Neural crest cell (in vitro differentiated cells): Measurements from ENCODE around the gene EIF4E3. TPM values are rescaled to one million over a fixed set of nuclear protein-coding genes. Genes with fewer than 3 reads are reported as not detected.

ENCODE experiments used
- DNase-seq: peaks from one replicate; pipeline ENCODE4 v3.0.0; 2021; ENCODE audit warnings: low read depth, mixed read lengths, low spot score
- H3K27ac Mint-ChIP-seq: one replicate; pipeline ENCODE4 v1.8.0; 2021; ENCODE audit warnings: mild to moderate bottlenecking, mixed read lengths; ENCODE audit not compliant: unreplicated experiment
- H3K27me3 Mint-ChIP-seq: 2 replicates; pipeline ENCODE4 v1.8.0; 2021; ENCODE audit warnings: low read depth, mild to moderate bottlenecking, mixed read lengths
- H3K36me3 Mint-ChIP-seq: 2 replicates; pipeline ENCODE4 v1.8.0; 2021; ENCODE audit warnings: low read depth, mild to moderate bottlenecking, mixed read lengths
- H3K4me1 Mint-ChIP-seq: 2 replicates; pipeline ENCODE4 v1.8.0; 2021; ENCODE audit warnings: mixed read lengths
- H3K4me3 Mint-ChIP-seq: one replicate; pipeline ENCODE4 v1.8.0; 2021; ENCODE audit warnings: mild to moderate bottlenecking, mixed read lengths
- H3K9me3 Mint-ChIP-seq: 2 replicates; pipeline ENCODE4 v1.8.0; 2021; ENCODE audit warnings: mixed read lengths
- CTCF ChIP-seq: fragments of 200-600 bp; sonication (generic); conservative IDR thresholded peaks from 2 replicates; pipeline ENCODE4 v1.5.0; 2021; ENCODE audit warnings: antibody characterized with exemption, mild to moderate bottlenecking
- total RNA-seq: library from RNA; stranded (reverse); gene quantifications from 2 replicates; pipeline ENCODE4 v1.2.1, GENCODE V29; 2021

EIF4E3 gene
- total RNA-seq, 1 donor from 2014 or later = 8.9 TPM

- DNase-seq = no peak
- Mint-ChIP-seq H3K27me3 (peaks cover 68% of the 10 kb centered on the region), H3K9me3 (no peaks in the 10 kb centered on the region), H3K4me3 (peak overlapping the region; percentile 10), H3K36me3 (peaks cover 4% of the 10 kb centered on the region), H3K27ac (no peak overlapping the region), H3K4me1 (peaks cover 9% of the 10 kb centered on the region)
- no peak for TF ChIP-seq CTCF
Observed at GRCh38 chr3:71759401-71759800, 34.2 kb upstream of the EIF4E3 start.

GRCh38 chr3:71758091-71758490 is 32.9 kb upstream of the EIF4E3 start:
- H3K27ac Mint-ChIP-seq = no peak overlapping the region
- TF ChIP-seq CTCF = no peak
- no peak for DNase-seq
- no peaks in the 10 kb centered on the region for H3K9me3 Mint-ChIP-seq
- peaks cover 9% of the 10 kb centered on the region for H3K4me1 Mint-ChIP-seq
- no peak overlapping the region for H3K4me3 Mint-ChIP-seq
- peaks cover 65% of the 10 kb centered on the region for H3K27me3 Mint-ChIP-seq
- peaks cover 4% of the 10 kb centered on the region for H3K36me3 Mint-ChIP-seq

- Mint-ChIP-seq H3K27me3 (peaks cover 72% of the 10 kb centered on the region), H3K4me3 (peak overlapping the region; percentile 91), H3K9me3 (no peaks in the 10 kb centered on the region), H3K36me3 (peaks cover 4% of the 10 kb centered on the region), H3K4me1 (peaks cover 14% of the 10 kb centered on the region), H3K27ac (no peak overlapping the region)
- no peak for DNase-seq
- no peak for TF ChIP-seq CTCF
Observed at GRCh38 chr3:71754610-71755253, 29.5 kb upstream of the EIF4E3 start.

GRCh38 chr3:71753701-71754609 is 28.8 kb upstream of the EIF4E3 start, which contains the start of gene GPR27:
Gene GPR27 (plus strand): TSS chr3:71753855. CDS start chr3:71754050, 195 bp downstream.
- TF ChIP-seq CTCF = no peak
- Mint-ChIP-seq H3K27ac (no peak within 1 kb of the TSS), H3K9me3 (no peaks in the 10 kb centered on the region), H3K36me3 (peaks cover 4% of the 10 kb centered on the region), H3K4me1 (peaks cover 14% of the 10 kb centered on the region), H3K27me3 (peaks cover 65% of the 10 kb centered on the region), H3K4me3 (peak within 1 kb of the TSS; percentile 79)
- peak; percentile 25 for DNase-seq

GRCh38 chr3:71752831-71753700 is 27.9 kb upstream of the EIF4E3 start:
- H3K9me3 Mint-ChIP-seq = no peaks in the 10 kb centered on the region
- peak overlapping the region; percentile 79 for H3K4me3 Mint-ChIP-seq
- peaks cover 65% of the 10 kb centered on the region for H3K27me3 Mint-ChIP-seq
- H3K27ac Mint-ChIP-seq = no peak overlapping the region
- peaks cover 14% of the 10 kb centered on the region for H3K4me1 Mint-ChIP-seq
- TF ChIP-seq CTCF = no peak
- no peak for DNase-seq
- H3K36me3 Mint-ChIP-seq = peaks cover 4% of the 10 kb centered on the region
